ENCODE results near the gene MAGI1. TPM values are rescaled to one million over a fixed set of nuclear protein-coding genes. Genes with fewer than 3 reads are reported as not detected.
"Not testable (repeated sequence)": the region's sequence is repeated elsewhere in the genome, so short reads cannot be mapped to it uniquely, and the experiment has no call there.

The MAGI1 gene
- polyA plus RNA-seq, 2 donors = 6.0 to 10.6 TPM

DNA sequence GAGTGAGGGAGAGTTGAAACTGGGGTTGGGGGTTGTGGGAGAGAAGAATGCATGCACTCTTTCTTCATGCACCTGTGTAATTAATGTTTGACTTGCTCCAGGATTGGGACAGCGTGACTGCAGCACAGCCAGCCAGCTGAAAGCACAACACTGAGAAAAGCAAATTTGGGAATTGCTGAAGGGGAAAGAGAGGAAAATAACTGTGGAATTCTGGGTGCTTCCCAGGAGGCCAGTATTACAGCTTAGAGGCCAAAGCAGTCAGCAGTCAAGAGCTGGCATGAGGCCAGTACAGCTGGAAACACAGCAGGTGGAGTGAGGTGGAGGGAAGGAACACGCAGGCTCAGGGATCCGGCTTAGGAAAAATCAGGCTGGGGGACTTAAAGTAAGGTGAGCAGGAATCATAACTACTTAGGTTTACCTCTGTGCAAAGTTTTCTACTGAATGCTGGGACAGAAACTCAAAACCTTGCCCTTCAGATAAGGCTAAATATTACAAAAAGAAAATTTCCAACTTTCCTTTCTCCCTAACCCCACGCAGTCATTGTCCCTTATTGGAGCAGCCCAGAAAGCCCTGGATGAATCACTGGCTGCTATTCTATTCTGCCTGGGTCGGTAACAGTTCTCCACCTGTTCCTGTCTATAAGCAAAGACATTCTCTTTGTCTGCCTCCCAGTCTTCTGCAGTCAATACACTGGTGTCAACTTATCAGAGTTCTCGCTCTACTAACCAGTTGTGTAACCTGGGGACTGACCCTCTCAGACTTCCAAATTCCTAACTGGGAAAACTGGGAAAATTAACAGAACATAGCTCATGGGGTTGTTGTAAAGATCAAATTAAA is 167.2 kb downstream of the MAGI1 start:
- Histone ChIP-seq H3K27ac (ENCODE audit: low read depth in 2 of 2, low read length in 1 of 2) (no peak overlapping the region), H3K9me3 (ENCODE audit: control insufficient read depth in 2 of 2, insufficient read depth in 1 of 2, low read depth in 1 of 2, low read length in 1 of 2) (no peaks in the 10 kb centered on the region), H3K4me1 (ENCODE audit: control insufficient read depth in 2 of 2, insufficient read depth in 2 of 2, low read length in 1 of 2) (peaks cover 0 to 3% of the 10 kb centered on the region in 2 donors), H3K27me3 (ENCODE audit: control insufficient read depth in 1 of 2, insufficient read depth in 2 of 2, low read length in 2 of 2) (no peaks in the 10 kb centered on the region), H3K4me3 (ENCODE audit: low read depth in 1 of 2, low read length in 2 of 2) (no peak overlapping the region), H3K36me3 (ENCODE audit: control insufficient read depth in 2 of 2, insufficient read depth in 2 of 2, low read length in 1 of 2) (no peaks in the 10 kb centered on the region)
- WGBS, 2 donors = 48 to 50% methylated on average over 6 of the region's 6 CpGs

DNA sequence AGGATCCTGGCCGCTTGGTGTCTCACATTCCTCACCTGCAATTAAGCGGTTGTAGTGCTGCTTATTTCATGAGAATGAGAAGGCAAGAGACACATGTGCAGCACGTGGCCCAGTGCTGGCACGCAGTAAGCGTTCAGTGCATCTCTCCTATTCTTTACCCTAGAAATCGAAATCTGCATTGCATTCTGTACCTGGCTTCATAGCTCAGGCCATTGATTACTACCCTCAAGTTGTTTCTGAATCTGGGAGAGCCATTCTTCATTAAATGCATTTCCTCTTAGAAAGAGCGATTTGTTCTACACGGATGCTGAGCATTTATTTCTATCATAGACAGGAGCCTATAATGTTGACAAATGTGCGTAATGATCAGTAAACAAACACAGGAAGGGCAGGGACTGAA is 168.9 kb downstream of the MAGI1 start:
- no peaks in the 10 kb centered on the region for H3K27me3 ChIP-seq (ENCODE audit: control insufficient read depth in 1 of 2, insufficient read depth in 2 of 2, low read length in 2 of 2)
- peaks cover 0 to 3% of the 10 kb centered on the region in 2 donors for H3K4me1 ChIP-seq (ENCODE audit: control insufficient read depth in 2 of 2, insufficient read depth in 2 of 2, low read length in 1 of 2)
- H3K9me3 ChIP-seq (ENCODE audit: control insufficient read depth in 2 of 2, insufficient read depth in 1 of 2, low read depth in 1 of 2, low read length in 1 of 2) = no peaks in the 10 kb centered on the region
- no peak overlapping the region for H3K4me3 ChIP-seq (ENCODE audit: low read depth in 1 of 2, low read length in 2 of 2)
- H3K36me3 ChIP-seq (ENCODE audit: control insufficient read depth in 2 of 2, insufficient read depth in 2 of 2, low read length in 1 of 2) = no peaks in the 10 kb centered on the region
- H3K27ac ChIP-seq (ENCODE audit: low read depth in 2 of 2, low read length in 1 of 2) = no peak overlapping the region
- 88 to 93% methylated on average over 9 of the region's 9 CpGs for WGBS, 2 donors

DNA sequence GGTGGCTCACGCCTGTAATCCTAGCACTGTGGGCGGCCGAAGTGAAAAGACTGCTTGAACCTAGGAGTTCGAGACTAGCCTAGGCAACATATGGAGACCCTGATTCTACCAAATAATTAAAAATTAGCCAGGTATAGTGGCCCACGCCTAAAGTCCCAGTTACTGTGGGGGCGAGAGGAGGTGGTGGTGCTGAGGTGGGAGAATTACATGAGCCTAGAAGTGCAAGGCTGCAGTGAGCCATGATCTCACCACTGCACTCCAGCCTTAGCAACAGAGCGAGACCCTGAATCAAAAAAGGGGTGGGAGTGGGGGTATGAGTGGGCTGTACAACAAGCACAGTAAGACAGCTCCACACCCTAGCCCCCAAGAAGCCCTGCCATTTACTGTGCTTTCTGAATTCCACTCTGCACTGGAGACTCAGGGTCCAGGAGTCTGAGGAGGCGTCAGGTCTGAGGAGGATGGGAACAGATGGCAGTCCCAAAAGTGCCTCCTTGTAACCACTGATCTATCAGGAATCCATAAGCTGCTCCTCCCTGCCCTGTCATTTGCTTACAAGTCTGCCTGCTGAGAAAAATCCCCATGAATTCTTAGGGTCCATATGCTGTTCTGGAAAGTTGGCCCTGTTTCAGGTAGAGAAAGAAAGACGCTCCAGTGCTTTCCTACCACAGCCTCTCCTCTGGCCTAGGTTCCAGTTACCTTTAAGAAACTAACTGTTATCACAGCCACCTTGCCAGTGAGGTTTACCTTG is 171.1 kb downstream of the MAGI1 start:
- Histone ChIP-seq H3K4me3 (ENCODE audit: low read depth in 1 of 2, low read length in 2 of 2) (no peak overlapping the region), H3K27me3 (ENCODE audit: control insufficient read depth in 1 of 2, insufficient read depth in 2 of 2, low read length in 2 of 2) (no peaks in the 10 kb centered on the region), H3K36me3 (ENCODE audit: control insufficient read depth in 2 of 2, insufficient read depth in 2 of 2, low read length in 1 of 2) (no peaks in the 10 kb centered on the region), H3K9me3 (ENCODE audit: control insufficient read depth in 2 of 2, insufficient read depth in 1 of 2, low read depth in 1 of 2, low read length in 1 of 2) (no peaks in the 10 kb centered on the region), H3K27ac (ENCODE audit: low read depth in 2 of 2, low read length in 1 of 2) (no peak overlapping the region), H3K4me1 (ENCODE audit: control insufficient read depth in 2 of 2, insufficient read depth in 2 of 2, low read length in 1 of 2) (peaks cover 0 to 3% of the 10 kb centered on the region in 2 donors)
- 86 to 89% methylated on average over 9 of the region's 9 CpGs for WGBS, 2 donors

DNA sequence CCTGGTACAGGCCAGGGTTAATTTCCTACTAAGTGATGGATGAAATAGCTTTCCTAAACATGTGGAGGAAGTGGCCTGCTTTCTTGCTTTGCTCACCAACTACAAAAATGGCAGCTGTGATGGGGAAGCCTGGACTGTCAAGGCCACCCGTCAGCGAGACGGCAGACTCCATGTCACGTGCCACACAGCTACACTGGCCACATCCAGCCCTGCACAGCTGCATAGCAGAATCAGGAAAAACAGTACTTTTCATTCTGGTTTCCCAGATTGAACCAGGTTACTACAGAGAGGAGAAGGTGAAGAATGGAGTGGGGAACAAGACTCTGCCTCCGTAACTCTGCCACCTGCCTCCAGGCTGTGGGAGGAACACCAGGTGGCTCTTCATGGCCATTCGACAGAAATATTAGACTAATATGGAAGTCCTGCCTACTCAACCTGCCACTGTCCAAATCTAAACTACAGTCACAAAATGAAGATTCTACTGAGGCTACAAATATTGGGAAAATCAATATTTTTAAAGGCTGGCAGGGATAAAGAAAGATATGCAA is 174.3 kb downstream of the MAGI1 start:
- H3K4me1 ChIP-seq (ENCODE audit: control insufficient read depth in 2 of 2, insufficient read depth in 2 of 2, low read length in 1 of 2) = peaks cover 2 to 3% of the 10 kb centered on the region in 2 donors
- no peak overlapping the region for H3K4me3 ChIP-seq (ENCODE audit: low read depth in 1 of 2, low read length in 2 of 2)
- no peaks in the 10 kb centered on the region for H3K27me3 ChIP-seq (ENCODE audit: control insufficient read depth in 1 of 2, insufficient read depth in 2 of 2, low read length in 2 of 2)
- no peak overlapping the region for H3K27ac ChIP-seq (ENCODE audit: low read depth in 2 of 2, low read length in 1 of 2)
- H3K36me3 ChIP-seq (ENCODE audit: control insufficient read depth in 2 of 2, insufficient read depth in 2 of 2, low read length in 1 of 2) = no peaks in the 10 kb centered on the region
- no peaks in the 10 kb centered on the region for H3K9me3 ChIP-seq (ENCODE audit: control insufficient read depth in 2 of 2, insufficient read depth in 1 of 2, low read depth in 1 of 2, low read length in 1 of 2)
- 76 to 83% methylated on average over 6 of the region's 6 CpGs for WGBS, 2 donors

- Histone ChIP-seq H3K27ac (ENCODE audit: low read depth in 2 of 2, low read length in 1 of 2) (peak overlapping the region; percentile 24 to 47), H3K4me3 (ENCODE audit: low read depth in 1 of 2, low read length in 2 of 2) (no peak overlapping the region), H3K9me3 (ENCODE audit: control insufficient read depth in 2 of 2, insufficient read depth in 1 of 2, low read depth in 1 of 2, low read length in 1 of 2) (no peaks in the 10 kb centered on the region), H3K36me3 (ENCODE audit: control insufficient read depth in 2 of 2, insufficient read depth in 2 of 2, low read length in 1 of 2) (no peaks in the 10 kb centered on the region), H3K27me3 (ENCODE audit: control insufficient read depth in 1 of 2, insufficient read depth in 2 of 2, low read length in 2 of 2) (no peaks in the 10 kb centered on the region), H3K4me1 (ENCODE audit: control insufficient read depth in 2 of 2, insufficient read depth in 2 of 2, low read length in 1 of 2) (peaks cover 3 to 4% of the 10 kb centered on the region in 2 donors)
- WGBS, 2 donors = 56 to 74% methylated on average over 5 of the region's 5 CpGs
Observed at GRCh38 chr3:65861718-65862117, 177.0 kb downstream of the MAGI1 start.

DNA sequence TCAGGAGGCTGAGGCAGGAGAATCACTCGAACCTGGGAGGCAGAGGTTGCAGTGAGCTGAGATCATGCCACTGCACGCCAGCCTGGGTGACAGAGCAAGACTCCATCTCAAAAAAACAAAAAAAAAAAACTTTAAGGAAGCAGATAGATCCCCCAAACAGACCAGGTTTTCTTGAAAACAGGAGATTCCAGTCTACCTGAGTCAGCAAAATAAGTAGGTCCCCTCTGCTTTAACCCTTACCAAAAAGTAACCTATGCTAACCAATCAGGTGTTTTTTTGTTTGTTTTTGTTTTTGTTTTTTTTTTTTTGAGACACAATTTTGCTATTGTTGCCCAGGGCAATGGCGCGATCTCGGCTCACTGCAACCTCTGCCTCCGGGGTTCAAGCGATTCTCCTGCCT is 179.1 kb downstream of the MAGI1 start:
- H3K27ac ChIP-seq (ENCODE audit: low read depth in 2 of 2, low read length in 1 of 2); H3K27me3 ChIP-seq (ENCODE audit: control insufficient read depth in 1 of 2, insufficient read depth in 2 of 2, low read length in 2 of 2); H3K36me3 ChIP-seq (ENCODE audit: control insufficient read depth in 2 of 2, insufficient read depth in 2 of 2, low read length in 1 of 2); H3K4me3 ChIP-seq (ENCODE audit: low read depth in 1 of 2, low read length in 2 of 2); H3K9me3 ChIP-seq (ENCODE audit: control insufficient read depth in 2 of 2, insufficient read depth in 1 of 2, low read depth in 1 of 2, low read length in 1 of 2); H3K4me1 ChIP-seq (ENCODE audit: control insufficient read depth in 2 of 2, insufficient read depth in 2 of 2, low read length in 1 of 2): not testable (repeated sequence)
- 91 to 93% methylated on average over 7 of the region's 7 CpGs for WGBS, 2 donors

GRCh38 chr3:65858749-65859148 is 180.0 kb downstream of the MAGI1 start:
- 91 to 92% methylated on average over 6 of the region's 6 CpGs for WGBS, 2 donors
- no peaks in the 10 kb centered on the region for H3K36me3 ChIP-seq (ENCODE audit: control insufficient read depth in 2 of 2, insufficient read depth in 2 of 2, low read length in 1 of 2)
- no peak overlapping the region for H3K27ac ChIP-seq (ENCODE audit: low read depth in 2 of 2, low read length in 1 of 2)
- no peaks in the 10 kb centered on the region for H3K9me3 ChIP-seq (ENCODE audit: control insufficient read depth in 2 of 2, insufficient read depth in 1 of 2, low read depth in 1 of 2, low read length in 1 of 2)
- peaks cover 3 to 4% of the 10 kb centered on the region in 2 donors for H3K4me1 ChIP-seq (ENCODE audit: control insufficient read depth in 2 of 2, insufficient read depth in 2 of 2, low read length in 1 of 2)
- H3K27me3 ChIP-seq (ENCODE audit: control insufficient read depth in 1 of 2, insufficient read depth in 2 of 2, low read length in 2 of 2) = no peaks in the 10 kb centered on the region
- no peak overlapping the region for H3K4me3 ChIP-seq (ENCODE audit: low read depth in 1 of 2, low read length in 2 of 2)

GRCh38 chr3:65857327-65857726 is 181.4 kb downstream of the MAGI1 start:
- no peak overlapping the region for H3K4me3 ChIP-seq (ENCODE audit: low read depth in 1 of 2, low read length in 2 of 2)
- peaks cover 3% of the 10 kb centered on the region in 2 donors for H3K4me1 ChIP-seq (ENCODE audit: control insufficient read depth in 2 of 2, insufficient read depth in 2 of 2, low read length in 1 of 2)
- no peaks in the 10 kb centered on the region for H3K9me3 ChIP-seq (ENCODE audit: control insufficient read depth in 2 of 2, insufficient read depth in 1 of 2, low read depth in 1 of 2, low read length in 1 of 2)
- H3K36me3 ChIP-seq (ENCODE audit: control insufficient read depth in 2 of 2, insufficient read depth in 2 of 2, low read length in 1 of 2) = no peaks in the 10 kb centered on the region
- no peak overlapping the region for H3K27ac ChIP-seq (ENCODE audit: low read depth in 2 of 2, low read length in 1 of 2)
- H3K27me3 ChIP-seq (ENCODE audit: control insufficient read depth in 1 of 2, insufficient read depth in 2 of 2, low read length in 2 of 2) = no peaks in the 10 kb centered on the region
- 50 to 75% methylated on average over 3 of the region's 3 CpGs for WGBS, 2 donors

- no peaks in the 10 kb centered on the region for H3K27me3 ChIP-seq (ENCODE audit: control insufficient read depth in 1 of 2, insufficient read depth in 2 of 2, low read length in 2 of 2)
- H3K9me3 ChIP-seq (ENCODE audit: control insufficient read depth in 2 of 2, insufficient read depth in 1 of 2, low read depth in 1 of 2, low read length in 1 of 2) = no peaks in the 10 kb centered on the region
- no peak overlapping the region for H3K4me3 ChIP-seq (ENCODE audit: low read depth in 1 of 2, low read length in 2 of 2)
- 64% methylated on average over 2 of the region's 2 CpGs for WGBS, 2 donors
- no peak overlapping the region for H3K27ac ChIP-seq (ENCODE audit: low read depth in 2 of 2, low read length in 1 of 2)
- peaks cover 3 to 5% of the 10 kb centered on the region in 2 donors for H3K4me1 ChIP-seq (ENCODE audit: control insufficient read depth in 2 of 2, insufficient read depth in 2 of 2, low read length in 1 of 2)
- H3K36me3 ChIP-seq (ENCODE audit: control insufficient read depth in 2 of 2, insufficient read depth in 2 of 2, low read length in 1 of 2) = no peaks in the 10 kb centered on the region
Observed at GRCh38 chr3:65856907-65857306, 181.8 kb downstream of the MAGI1 start.
